Measurements from ENCODE around the gene FANCM.

Gene FANCM

GRCh38 chr14:45135659-45136395 is at the start of gene FANCM:
Gene FANCM (plus strand): TSS chr14:45135930. CDS start chr14:45136032, 102 bp downstream.
- Histone ChIP-seq H3K4me1 (ENCODE audit: control insufficient read depth, insufficient read depth, low read length) (peaks cover 3% of the 10 kb centered on the region; the same call in 1 of the 2 replicates), H3K9me3 (ENCODE audit: control insufficient read depth, insufficient read depth, low read length) (no peaks in the 10 kb centered on the region), H3K9ac (ENCODE audit: low read depth, low read length) (peak within 1 kb of the TSS; percentile 38), H3K27ac (ENCODE audit: low read depth, low read length) (peak within 1 kb of the TSS; percentile 84), H3K4me3 (ENCODE audit: low read depth, low read length) (peak within 1 kb of the TSS; percentile 90), H3K36me3 (ENCODE audit: control insufficient read depth, insufficient read depth, low read length) (peaks cover 2% of the 10 kb centered on the region; the same call in 1 of the 2 replicates), H3K27me3 (ENCODE audit: control insufficient read depth, insufficient read depth, low read length) (no peaks in the 10 kb centered on the region)

GRCh38 chr14:45089813-45090212 is 45.9 kb upstream of the FANCM start:
- Histone ChIP-seq H3K4me1 (ENCODE audit: control insufficient read depth, insufficient read depth, low read length) (peaks cover 8% of the 10 kb centered on the region; the same call in 1 of the 2 replicates), H3K9me3 (ENCODE audit: control insufficient read depth, insufficient read depth, low read length) (no peaks in the 10 kb centered on the region), H3K27me3 (ENCODE audit: control insufficient read depth, insufficient read depth, low read length) (no peaks in the 10 kb centered on the region), H3K36me3 (ENCODE audit: control insufficient read depth, insufficient read depth, low read length) (peaks cover 6% of the 10 kb centered on the region; the same call in 1 of the 2 replicates), H3K4me3 (ENCODE audit: low read depth, low read length) (no peak overlapping the region), H3K27ac (ENCODE audit: low read depth, low read length) (no peak overlapping the region), H3K9ac (ENCODE audit: low read depth, low read length) (no peak overlapping the region)

- Histone ChIP-seq H3K27ac (ENCODE audit: low read depth, low read length) (no peak overlapping the region), H3K4me1 (ENCODE audit: control insufficient read depth, insufficient read depth, low read length) (no peaks in the 10 kb centered on the region), H3K9me3 (ENCODE audit: control insufficient read depth, insufficient read depth, low read length) (no peaks in the 10 kb centered on the region), H3K4me3 (ENCODE audit: low read depth, low read length) (no peak overlapping the region), H3K36me3 (ENCODE audit: control insufficient read depth, insufficient read depth, low read length) (peaks cover 24% of the 10 kb centered on the region), H3K27me3 (ENCODE audit: control insufficient read depth, insufficient read depth, low read length) (no peaks in the 10 kb centered on the region), H3K9ac (ENCODE audit: low read depth, low read length) (no peak overlapping the region)
Measured at GRCh38 chr14:45091710-45092109, 44.0 kb upstream of the FANCM start.

- no peaks in the 10 kb centered on the region for H3K4me1 ChIP-seq (ENCODE audit: control insufficient read depth, insufficient read depth, low read length)
- H3K9ac ChIP-seq (ENCODE audit: low read depth, low read length) = no peak overlapping the region
- H3K27me3 ChIP-seq (ENCODE audit: control insufficient read depth, insufficient read depth, low read length) = no peaks in the 10 kb centered on the region
- no peak overlapping the region for H3K4me3 ChIP-seq (ENCODE audit: low read depth, low read length)
- peaks cover 47% of the 10 kb centered on the region for H3K36me3 ChIP-seq (ENCODE audit: control insufficient read depth, insufficient read depth, low read length)
- H3K9me3 ChIP-seq (ENCODE audit: control insufficient read depth, insufficient read depth, low read length) = no peaks in the 10 kb centered on the region
- no peak overlapping the region for H3K27ac ChIP-seq (ENCODE audit: low read depth, low read length)
Measured at GRCh38 chr14:45094275-45094674, 41.5 kb upstream of the FANCM start.

GRCh38 chr14:45095143-45095542 is 40.6 kb upstream of the FANCM start:
- Histone ChIP-seq H3K36me3 (ENCODE audit: control insufficient read depth, insufficient read depth, low read length) (peaks cover 53% of the 10 kb centered on the region), H3K27ac (ENCODE audit: low read depth, low read length) (no peak overlapping the region)

GRCh38 chr14:45096218-45096617 is 39.5 kb upstream of the FANCM start:
- H3K27me3 ChIP-seq (ENCODE audit: control insufficient read depth, insufficient read depth, low read length) = no peaks in the 10 kb centered on the region
- no peak overlapping the region for H3K9ac ChIP-seq (ENCODE audit: low read depth, low read length)
- no peak overlapping the region for H3K27ac ChIP-seq (ENCODE audit: low read depth, low read length)
- no peak overlapping the region for H3K4me3 ChIP-seq (ENCODE audit: low read depth, low read length)
- H3K9me3 ChIP-seq (ENCODE audit: control insufficient read depth, insufficient read depth, low read length) = no peaks in the 10 kb centered on the region
- no peaks in the 10 kb centered on the region for H3K4me1 ChIP-seq (ENCODE audit: control insufficient read depth, insufficient read depth, low read length)
- peaks cover 64% of the 10 kb centered on the region for H3K36me3 ChIP-seq (ENCODE audit: control insufficient read depth, insufficient read depth, low read length)

More at GRCh38 chr14:45095143-45095542, 40.6 kb upstream of the FANCM start:
- Histone ChIP-seq H3K4me3 (ENCODE audit: low read depth, low read length) (no peak overlapping the region), H3K4me1 (ENCODE audit: control insufficient read depth, insufficient read depth, low read length) (no peaks in the 10 kb centered on the region), H3K9me3 (ENCODE audit: control insufficient read depth, insufficient read depth, low read length) (no peaks in the 10 kb centered on the region), H3K27me3 (ENCODE audit: control insufficient read depth, insufficient read depth, low read length) (no peaks in the 10 kb centered on the region), H3K9ac (ENCODE audit: low read depth, low read length) (no peak overlapping the region)

GRCh38 chr14:45103806-45104205 is 31.9 kb upstream of the FANCM start:
- Histone ChIP-seq H3K27me3 (ENCODE audit: control insufficient read depth, insufficient read depth, low read length) (no peaks in the 10 kb centered on the region), H3K36me3 (ENCODE audit: control insufficient read depth, insufficient read depth, low read length) (peaks cover 96% of the 10 kb centered on the region), H3K9me3 (ENCODE audit: control insufficient read depth, insufficient read depth, low read length) (no peaks in the 10 kb centered on the region), H3K4me3 (ENCODE audit: low read depth, low read length) (no peak overlapping the region), H3K9ac (ENCODE audit: low read depth, low read length) (no peak overlapping the region), H3K4me1 (ENCODE audit: control insufficient read depth, insufficient read depth, low read length) (no peaks in the 10 kb centered on the region), H3K27ac (ENCODE audit: low read depth, low read length) (no peak overlapping the region)

- Histone ChIP-seq H3K36me3 (ENCODE audit: control insufficient read depth, insufficient read depth, low read length) (peaks cover 98% of the 10 kb centered on the region), H3K27me3 (ENCODE audit: control insufficient read depth, insufficient read depth, low read length) (no peaks in the 10 kb centered on the region), H3K4me3 (ENCODE audit: low read depth, low read length) (no peak overlapping the region), H3K9me3 (ENCODE audit: control insufficient read depth, insufficient read depth, low read length) (no peaks in the 10 kb centered on the region), H3K4me1 (ENCODE audit: control insufficient read depth, insufficient read depth, low read length) (no peaks in the 10 kb centered on the region), H3K9ac (ENCODE audit: low read depth, low read length) (no peak overlapping the region), H3K27ac (ENCODE audit: low read depth, low read length) (no peak overlapping the region)
Measured at GRCh38 chr14:45104561-45104960, 31.2 kb upstream of the FANCM start.

- Histone ChIP-seq H3K36me3 (ENCODE audit: control insufficient read depth, insufficient read depth, low read length) (peaks cover 94% of the 10 kb centered on the region), H3K27me3 (ENCODE audit: control insufficient read depth, insufficient read depth, low read length) (no peaks in the 10 kb centered on the region), H3K9ac (ENCODE audit: low read depth, low read length) (no peak overlapping the region), H3K9me3 (ENCODE audit: control insufficient read depth, insufficient read depth, low read length) (no peaks in the 10 kb centered on the region), H3K27ac (ENCODE audit: low read depth, low read length) (peak overlapping the region; percentile 1), H3K4me3 (ENCODE audit: low read depth, low read length) (no peak overlapping the region), H3K4me1 (ENCODE audit: control insufficient read depth, insufficient read depth, low read length) (no peaks in the 10 kb centered on the region)
Measured at GRCh38 chr14:45112896-45113781, 22.6 kb upstream of the FANCM start.

GRCh38 chr14:45114327-45114726 is 21.4 kb upstream of the FANCM start:
- H3K36me3 ChIP-seq (ENCODE audit: control insufficient read depth, insufficient read depth, low read length) = peaks cover 94% of the 10 kb centered on the region
- H3K9ac ChIP-seq (ENCODE audit: low read depth, low read length) = no peak overlapping the region
- H3K27ac ChIP-seq (ENCODE audit: low read depth, low read length) = no peak overlapping the region
- no peak overlapping the region for H3K4me3 ChIP-seq (ENCODE audit: low read depth, low read length)
- no peaks in the 10 kb centered on the region for H3K27me3 ChIP-seq (ENCODE audit: control insufficient read depth, insufficient read depth, low read length)
- no peaks in the 10 kb centered on the region for H3K9me3 ChIP-seq (ENCODE audit: control insufficient read depth, insufficient read depth, low read length)
- no peaks in the 10 kb centered on the region for H3K4me1 ChIP-seq (ENCODE audit: control insufficient read depth, insufficient read depth, low read length)

GRCh38 chr14:45118594-45118993 is 17.1 kb upstream of the FANCM start:
- H3K9ac ChIP-seq (ENCODE audit: low read depth, low read length) = no peak overlapping the region
- no peak overlapping the region for H3K27ac ChIP-seq (ENCODE audit: low read depth, low read length)
- H3K9me3 ChIP-seq (ENCODE audit: control insufficient read depth, insufficient read depth, low read length) = no peaks in the 10 kb centered on the region
- no peaks in the 10 kb centered on the region for H3K4me1 ChIP-seq (ENCODE audit: control insufficient read depth, insufficient read depth, low read length)
- H3K27me3 ChIP-seq (ENCODE audit: control insufficient read depth, insufficient read depth, low read length) = no peaks in the 10 kb centered on the region
- no peak overlapping the region for H3K4me3 ChIP-seq (ENCODE audit: low read depth, low read length)
- H3K36me3 ChIP-seq (ENCODE audit: control insufficient read depth, insufficient read depth, low read length) = peaks cover 94% of the 10 kb centered on the region
